Activated CD4-positive, alpha-beta T cell treated with anti-CD3 and anti-CD28 coated beads for 4 hours (primary cell): ENCODE measurements around the gene IZUMO1R.
"Not testable (repeated sequence)": the region's sequence is repeated elsewhere in the genome, so short reads cannot be mapped to it uniquely, and the experiment has no call there.

Experiments used
- DNase-seq, 2 donors: peaks; one replicate each; pipeline ENCODE4 v3.0.0-alpha.2; 2020

IZUMO1R gene

GRCh38 chr11:94328587-94329080 is 24.3 kb downstream of the IZUMO1R start:
- DNase-seq, result no peak

DNA sequence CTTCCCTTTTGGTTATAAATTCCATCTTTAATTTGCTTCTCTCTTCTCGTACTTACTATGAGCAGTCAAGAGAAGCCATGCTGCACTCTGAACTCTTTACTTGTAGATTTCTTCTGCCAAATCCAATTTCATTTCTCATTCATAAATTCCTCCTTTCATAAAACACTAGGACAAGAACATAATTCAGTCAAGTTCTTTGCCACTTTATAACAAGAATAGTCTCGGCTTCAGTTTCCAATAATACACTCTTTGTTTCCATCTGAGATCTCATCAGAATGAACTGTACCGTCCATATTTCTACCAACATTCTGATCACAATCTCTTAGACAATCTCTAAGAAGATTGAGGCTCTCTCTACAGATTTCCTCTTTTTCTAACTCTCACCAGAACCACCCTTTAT is 25.1 kb downstream of the IZUMO1R start:
- no peak for DNase-seq

DNA sequence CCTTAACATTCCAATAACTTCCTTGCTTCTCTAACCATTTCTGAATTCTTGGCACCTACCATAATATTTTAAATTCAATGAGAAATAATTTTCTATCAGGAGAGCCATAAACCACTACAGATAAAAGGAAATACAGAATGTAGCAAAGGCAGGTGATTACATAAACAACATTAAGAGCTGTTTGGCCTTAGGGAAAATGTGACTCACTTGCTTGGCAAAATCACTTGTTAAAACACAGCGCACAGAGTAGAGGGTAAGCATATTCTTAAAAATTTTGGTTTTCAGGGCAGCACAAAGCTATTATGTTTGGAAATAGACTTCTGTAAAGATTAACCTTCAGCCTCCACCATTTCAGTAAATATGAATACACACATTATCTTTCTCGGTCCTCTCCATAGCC is 26.4 kb downstream of the IZUMO1R start:
- DNase-seq, result no peak

GRCh38 chr11:94332814-94333213 is 28.4 kb downstream of the IZUMO1R start:
- no peak for DNase-seq

DNA sequence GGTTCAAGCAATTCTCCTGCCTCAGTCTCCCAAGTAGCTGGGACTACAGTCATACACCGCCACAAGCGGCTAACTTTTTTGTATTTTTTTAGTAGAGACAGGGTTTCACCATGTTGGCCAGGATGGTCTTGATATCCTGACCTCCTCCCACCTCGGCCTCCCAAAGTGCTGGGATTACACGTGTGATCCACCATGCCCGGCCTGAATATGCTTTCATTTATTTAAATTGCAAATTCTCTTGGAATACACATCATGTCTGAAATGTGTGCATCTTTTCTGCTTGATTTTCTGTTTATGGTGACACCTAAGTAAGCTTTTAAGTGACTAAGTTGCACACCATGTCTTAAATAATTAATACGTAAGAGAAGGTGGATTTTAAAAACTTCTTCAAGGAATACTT is 31.7 kb downstream of the IZUMO1R start:
- no peak for DNase-seq

- no peak for DNase-seq
Measured at GRCh38 chr11:94338651-94339050, 34.3 kb downstream of the IZUMO1R start.

DNA sequence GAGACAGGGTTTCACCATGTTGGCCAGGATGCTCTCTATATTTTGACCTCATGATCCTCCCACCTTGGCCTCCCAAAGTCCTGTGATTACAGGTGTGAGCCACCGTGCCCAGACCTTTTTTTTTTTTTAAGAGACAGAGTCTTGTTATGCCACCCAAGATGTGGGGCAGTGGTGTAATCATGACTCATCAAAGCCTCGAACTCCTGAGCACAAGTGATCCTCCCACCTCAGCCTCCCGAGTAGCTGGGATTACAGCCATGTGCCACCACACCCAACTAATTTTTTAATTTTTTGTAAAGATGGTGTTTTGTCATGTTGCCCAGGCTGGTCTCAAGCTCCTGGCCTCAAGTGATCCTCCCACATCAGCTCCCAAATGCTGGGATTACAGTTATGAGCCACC is 37.9 kb downstream of the IZUMO1R start:
- DNase-seq, result no peak

DNA sequence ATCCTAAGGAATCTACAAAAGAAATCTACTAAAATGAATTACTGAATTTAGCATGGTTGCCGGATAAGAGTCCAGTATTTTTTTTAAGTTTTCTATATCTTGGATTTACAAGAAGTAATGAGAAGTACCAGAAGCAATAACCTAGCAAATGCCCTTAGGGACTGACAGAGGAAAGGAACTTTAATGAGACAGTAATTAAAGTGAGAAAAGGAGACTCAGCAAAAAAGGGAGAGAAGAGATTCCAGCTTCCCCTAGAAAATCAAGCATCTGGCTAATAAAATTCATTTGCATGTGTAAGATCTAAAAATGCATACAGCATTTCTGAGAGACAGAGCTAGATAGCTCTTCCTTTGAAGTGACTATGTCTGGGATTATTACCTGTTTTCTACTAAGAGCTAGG is 39.1 kb downstream of the IZUMO1R start:
- DNase-seq, result no peak

DNA sequence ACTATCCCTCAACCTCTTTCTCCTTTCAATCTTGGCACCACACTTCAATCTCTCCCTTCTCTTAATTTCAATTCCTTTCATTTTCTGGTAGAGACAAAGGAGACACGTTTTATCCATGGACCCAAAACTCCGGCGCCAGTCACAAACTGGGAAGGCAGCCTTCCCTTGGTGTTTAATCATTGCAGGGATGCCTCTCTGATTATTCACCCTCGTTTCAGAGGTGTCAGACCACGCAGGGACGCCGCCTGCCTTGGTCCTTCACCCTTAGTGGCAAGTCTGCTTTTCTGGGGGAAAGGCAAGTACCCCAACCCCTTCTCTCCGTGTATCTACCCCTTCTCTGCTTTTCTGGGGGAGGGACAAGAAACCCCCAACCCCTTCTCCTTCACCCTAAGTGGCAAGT is 41.9 kb downstream of the IZUMO1R start:
- DNase-seq, result not testable (repeated sequence)

- not testable (repeated sequence) for DNase-seq
Measured at GRCh38 chr11:94350850-94351563, 46.6 kb downstream of the IZUMO1R start.
